GM06990 (cell line): ENCODE data around the gene L3MBTL4.

ENCODE experiments used
- DNase-seq: peaks from one replicate; pipeline ENCODE4 v3.0.0-alpha.2; 2011; ENCODE audit not compliant: insufficient read length; ENCODE audit errors: extremely low read depth
- H3K27me3 ChIP-seq: replicated peaks from 2 replicates; pipeline ENCODE4 v1.6.0; 2011; ENCODE audit warnings: low read length; ENCODE audit not compliant: control insufficient read depth, insufficient read depth
- H3K36me3 ChIP-seq: 2 replicates; pipeline ENCODE4 v1.5.1; 2011; ENCODE audit warnings: low read length; ENCODE audit not compliant: control insufficient read depth, insufficient read depth
- H3K4me3 ChIP-seq: replicated peaks from 2 replicates; pipeline ENCODE4 v1.5.1; 2011; ENCODE audit warnings: low read depth, mild to moderate bottlenecking, control low read depth, low read length
- CTCF ChIP-seq: IDR thresholded peaks from 2 replicates; pipeline ENCODE4 v1.5.1; 2011; ENCODE audit warnings: low read length, control low read depth, mild to moderate bottlenecking, inconsistent platforms; ENCODE audit not compliant: insufficient read depth, poor library complexity, severe bottlenecking

Gene L3MBTL4

GRCh38 chr18:6021306-6022073 lies 393.2 kb downstream of the L3MBTL4 start:
- no peak for TF ChIP-seq CTCF
- H3K4me3 ChIP-seq = no peak overlapping the region
- no peak for DNase-seq
- no peaks in the 10 kb centered on the region for H3K36me3 ChIP-seq
- no peaks in the 10 kb centered on the region for H3K27me3 ChIP-seq

DNA sequence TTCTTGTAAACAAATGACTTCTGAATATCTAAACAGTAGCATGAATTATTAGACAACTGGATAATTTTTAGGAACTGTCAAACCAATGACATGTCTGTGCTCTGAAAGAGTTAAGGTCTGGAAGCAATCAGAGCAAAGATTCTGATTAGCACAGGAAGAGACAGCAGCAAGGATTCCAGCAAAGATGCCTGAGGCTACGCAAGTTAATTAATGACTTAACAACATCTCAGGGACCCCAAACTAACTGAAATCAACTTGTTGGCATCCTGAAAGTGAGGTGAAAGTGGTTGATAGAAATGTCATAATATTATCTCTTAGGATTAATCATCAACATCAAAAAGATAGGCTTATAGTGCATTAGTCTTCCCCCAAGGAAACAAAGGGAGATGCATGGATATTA lies 396.0 kb downstream of the L3MBTL4 start:
- Histone ChIP-seq H3K27me3 (no peaks in the 10 kb centered on the region), H3K36me3 (no peaks in the 10 kb centered on the region), H3K4me3 (no peak overlapping the region)
- DNase-seq = no peak
- TF ChIP-seq CTCF = no peak

DNA sequence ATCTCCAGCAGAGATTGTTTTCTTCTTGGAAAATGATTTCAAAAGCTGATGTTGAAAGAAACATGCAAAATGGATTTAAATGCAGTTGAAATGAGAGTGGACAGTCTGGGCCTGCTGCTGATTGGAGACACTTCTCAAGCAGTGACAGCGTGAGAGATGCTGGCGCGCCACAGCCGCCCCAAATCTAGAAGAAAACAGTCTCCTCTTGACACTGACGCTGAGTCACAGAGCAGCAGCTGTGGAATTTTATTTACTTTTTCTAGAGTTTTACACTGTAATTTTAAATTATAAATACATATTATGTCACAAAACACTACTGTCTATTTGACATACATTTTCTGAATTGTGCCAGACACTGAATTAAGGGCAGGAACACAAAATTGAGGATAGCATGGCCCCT lies 397.5 kb downstream of the L3MBTL4 start:
- TF ChIP-seq CTCF = no peak
- no peak for DNase-seq
- H3K36me3 ChIP-seq = no peaks in the 10 kb centered on the region
- H3K4me3 ChIP-seq = no peak overlapping the region
- no peaks in the 10 kb centered on the region for H3K27me3 ChIP-seq

DNA sequence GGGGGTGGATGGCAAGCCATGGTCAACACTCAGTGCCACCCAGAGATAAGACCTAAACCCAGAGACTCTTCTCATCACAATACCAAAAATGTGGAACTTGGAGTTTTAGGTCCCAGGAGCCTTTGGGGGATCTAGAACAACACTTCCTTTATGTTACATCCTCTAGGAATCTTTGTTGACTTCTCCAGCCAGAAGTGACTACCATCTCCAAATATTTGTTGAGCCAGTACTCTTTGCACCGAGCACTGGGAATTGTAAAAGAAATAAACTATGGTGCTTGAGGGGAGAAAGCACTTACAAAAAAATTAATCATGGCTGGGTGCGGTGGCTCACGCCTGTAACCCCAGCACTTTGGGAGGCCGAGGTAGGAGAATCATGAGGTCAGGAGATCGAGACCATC lies 399.3 kb downstream of the L3MBTL4 start:
- H3K4me3 ChIP-seq = no peak overlapping the region
- H3K27me3 ChIP-seq = no peaks in the 10 kb centered on the region
- H3K36me3 ChIP-seq = no peaks in the 10 kb centered on the region
- DNase-seq = no peak
- TF ChIP-seq CTCF = no peak

GRCh38 chr18:6013171-6013810 lies 401.4 kb downstream of the L3MBTL4 start:
- Histone ChIP-seq H3K36me3 (no peaks in the 10 kb centered on the region), H3K27me3 (no peaks in the 10 kb centered on the region), H3K4me3 (no peak overlapping the region)
- TF ChIP-seq CTCF = no peak
- no peak for DNase-seq
